ENCODE results near the gene BLTP1. TPM values are rescaled to one million over a fixed set of nuclear protein-coding genes. Genes with fewer than 3 reads are reported as not detected.
A peak's percentile ranks its signal among the peaks of the same experiment; 100 is the strongest.
"Not testable (repeated sequence)": the region's sequence is repeated elsewhere in the genome, so short reads cannot be mapped to it uniquely, and the experiment has no call there.

Gene BLTP1, protein sequence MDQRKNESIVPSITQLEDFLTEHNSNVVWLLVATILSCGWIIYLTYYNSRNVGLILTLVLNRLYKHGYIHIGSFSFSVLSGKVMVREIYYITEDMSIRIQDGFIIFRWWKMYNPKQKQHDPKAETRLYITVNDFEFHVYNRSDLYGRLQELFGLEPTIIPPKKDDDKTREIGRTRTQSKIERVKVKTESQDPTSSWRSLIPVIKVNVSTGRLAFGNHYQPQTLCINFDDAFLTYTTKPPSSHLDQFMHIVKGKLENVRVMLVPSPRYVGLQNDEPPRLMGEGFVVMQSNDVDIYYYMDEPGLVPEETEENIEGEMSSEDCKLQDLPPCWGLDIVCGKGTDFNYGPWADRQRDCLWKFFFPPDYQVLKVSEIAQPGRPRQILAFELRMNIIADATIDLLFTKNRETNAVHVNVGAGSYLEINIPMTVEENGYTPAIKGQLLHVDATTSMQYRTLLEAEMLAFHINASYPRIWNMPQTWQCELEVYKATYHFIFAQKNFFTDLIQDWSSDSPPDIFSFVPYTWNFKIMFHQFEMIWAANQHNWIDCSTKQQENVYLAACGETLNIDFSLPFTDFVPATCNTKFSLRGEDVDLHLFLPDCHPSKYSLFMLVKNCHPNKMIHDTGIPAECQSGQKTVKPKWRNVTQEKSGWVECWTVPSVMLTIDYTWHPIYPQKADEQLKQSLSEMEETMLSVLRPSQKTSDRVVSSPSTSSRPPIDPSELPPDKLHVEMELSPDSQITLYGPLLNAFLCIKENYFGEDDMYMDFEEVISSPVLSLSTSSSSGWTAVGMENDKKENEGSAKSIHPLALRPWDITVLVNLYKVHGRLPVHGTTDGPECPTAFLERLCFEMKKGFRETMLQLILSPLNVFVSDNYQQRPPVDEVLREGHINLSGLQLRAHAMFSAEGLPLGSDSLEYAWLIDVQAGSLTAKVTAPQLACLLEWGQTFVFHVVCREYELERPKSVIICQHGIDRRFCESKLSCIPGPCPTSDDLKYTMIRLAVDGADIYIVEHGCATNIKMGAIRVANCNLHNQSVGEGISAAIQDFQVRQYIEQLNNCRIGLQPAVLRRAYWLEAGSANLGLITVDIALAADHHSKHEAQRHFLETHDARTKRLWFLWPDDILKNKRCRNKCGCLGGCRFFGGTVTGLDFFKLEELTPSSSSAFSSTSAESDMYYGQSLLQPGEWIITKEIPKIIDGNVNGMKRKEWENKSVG (N-terminal part only)
- 43.9 and 122 TPM in 2 replicates for total RNA-seq

DNA sequence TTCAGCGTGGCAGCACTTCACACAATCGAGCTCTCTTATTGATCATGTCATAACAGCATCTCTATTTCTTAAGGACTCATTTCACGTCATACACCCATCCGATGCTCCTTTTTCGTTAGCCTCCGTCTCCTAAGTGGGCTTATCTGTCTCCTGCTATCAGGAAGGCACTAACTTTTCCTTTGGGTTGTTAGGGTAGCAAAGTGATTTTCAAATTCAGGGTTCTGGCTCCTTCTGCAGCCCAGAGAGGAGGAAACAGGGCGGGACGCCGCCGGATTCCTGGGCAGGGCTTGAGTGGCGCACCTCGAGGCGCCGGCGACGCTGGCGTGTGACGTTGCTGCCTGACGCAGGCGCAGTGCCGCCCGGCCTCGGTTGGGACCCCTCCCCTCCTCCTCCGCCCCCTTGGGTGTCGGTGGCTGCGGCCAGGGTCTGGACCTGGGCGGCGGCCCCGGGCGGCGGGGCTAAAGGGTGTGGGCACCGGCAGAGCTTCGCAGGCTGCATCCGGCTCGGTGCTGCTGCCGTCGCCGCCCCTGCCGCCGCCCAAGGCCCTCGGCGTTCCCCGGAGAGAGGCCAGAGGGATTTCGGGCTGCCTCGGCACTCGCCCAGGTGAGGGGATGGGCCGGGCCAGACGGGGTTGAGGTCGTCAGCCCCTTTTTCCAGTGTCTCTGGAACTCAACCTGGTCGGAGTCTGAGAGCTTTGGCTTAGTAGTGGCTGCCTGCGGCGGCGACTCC, at the start of gene BLTP1:
Gene BLTP1, plus strand, starts transcription at position 350 of the 729 bp plus-strand sequence. CDS start 18,317 bp downstream, outside the sequence.
- DNase-seq (ENCODE audit: low read depth) = peak; percentile 68

DNA sequence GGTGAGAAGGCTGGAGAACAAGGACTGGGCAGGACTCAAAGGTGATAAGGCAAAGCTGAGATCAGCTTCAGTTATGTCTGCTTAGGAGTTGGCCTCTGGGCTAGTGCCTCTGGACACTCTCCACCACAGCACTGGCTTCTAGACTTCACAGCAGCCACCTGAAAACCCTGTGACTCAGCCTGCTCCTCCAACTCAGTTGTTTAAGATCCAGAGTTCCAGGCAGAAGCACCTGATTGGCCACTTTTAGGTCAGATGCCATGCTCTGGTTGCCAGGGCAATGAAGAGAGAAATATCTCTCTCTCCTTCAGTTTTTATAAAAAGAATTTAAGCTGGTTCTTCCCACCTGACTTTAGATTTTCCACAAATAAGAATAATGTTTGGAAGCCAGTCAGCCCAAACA, 47.9 kb upstream of the BLTP1 start:
- peak; percentile 22 for DNase-seq (ENCODE audit: low read depth)

DNA sequence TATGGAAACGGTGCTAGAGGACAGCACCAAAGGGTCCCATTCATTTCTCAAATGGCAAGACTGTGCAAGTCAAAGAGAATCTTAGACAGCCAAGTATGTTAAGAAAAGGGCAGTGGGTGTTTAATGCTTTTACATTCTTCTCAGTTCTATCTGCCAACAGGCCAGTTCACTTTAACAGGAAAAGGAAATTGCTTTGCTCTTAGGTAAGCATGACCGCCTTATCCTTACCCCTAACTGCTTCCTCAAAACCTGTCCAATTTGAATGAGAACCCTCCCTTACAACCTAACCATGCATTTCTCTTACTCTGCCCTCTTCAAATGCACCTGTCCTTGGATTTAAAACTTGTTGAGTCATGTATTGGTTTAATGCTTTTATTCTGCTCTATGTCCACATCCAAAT, 44.5 kb upstream of the BLTP1 start:
- no peak for DNase-seq (ENCODE audit: low read depth)

DNA sequence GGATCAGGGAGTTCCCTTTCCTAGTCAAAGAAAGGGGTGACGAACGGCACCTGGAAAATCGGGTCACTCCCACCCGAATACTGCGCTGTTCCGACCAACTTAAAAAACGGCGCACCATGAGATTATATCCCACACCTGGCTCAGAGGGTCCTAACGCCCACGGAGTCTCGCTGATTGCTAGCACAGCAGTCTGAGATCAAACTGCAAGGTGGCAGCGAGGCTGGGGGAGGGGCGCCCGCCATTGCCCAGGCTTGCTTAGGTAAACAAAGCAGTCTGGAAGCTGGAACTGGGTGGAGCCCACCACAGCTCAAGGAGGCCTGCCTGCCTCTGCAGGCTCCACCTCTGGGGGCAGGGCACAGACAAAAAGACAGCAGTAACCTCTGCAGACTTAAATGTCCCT, 41.8 kb upstream of the BLTP1 start:
- DNase-seq (ENCODE audit: low read depth) = not testable (repeated sequence)

DNA sequence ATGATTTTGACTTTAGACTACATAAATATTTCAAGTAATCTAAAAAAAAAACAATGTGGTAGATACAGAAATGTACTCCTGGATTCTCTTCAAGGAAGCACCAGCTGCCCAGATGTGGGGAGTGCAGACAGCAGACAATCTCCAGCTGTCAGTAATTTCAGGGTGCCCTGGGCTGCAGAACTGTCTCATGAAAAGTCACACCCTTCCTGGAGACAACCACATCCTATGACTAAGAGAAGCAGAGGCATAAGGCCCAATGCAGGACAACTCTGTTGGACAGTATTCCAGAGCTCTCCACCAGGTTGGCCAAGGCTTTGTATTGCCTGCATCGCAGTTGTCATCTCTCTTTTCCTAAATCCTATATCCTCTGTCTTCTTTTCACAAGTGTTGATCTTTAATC, 34.4 kb upstream of the BLTP1 start:
- DNase-seq (ENCODE audit: low read depth) = no peak

DNA sequence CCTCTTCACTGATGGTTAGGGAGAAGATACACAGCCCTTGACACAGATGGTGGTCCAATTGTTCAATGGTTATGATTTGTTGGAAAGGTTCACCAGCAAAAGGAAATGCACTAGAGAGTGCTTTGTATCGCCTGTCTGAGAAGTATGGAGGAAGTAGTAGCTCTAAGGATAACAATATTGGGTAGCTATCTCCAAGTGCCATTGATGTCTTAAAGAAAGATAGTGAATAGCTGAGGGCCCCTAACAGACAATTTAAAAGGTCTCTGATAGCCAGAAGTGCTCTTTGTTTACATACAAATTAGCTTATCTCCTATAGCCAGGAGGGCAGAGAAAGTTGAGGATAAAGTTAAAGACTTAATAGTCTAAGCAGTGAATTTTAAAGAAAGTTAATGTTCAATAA, 33.9 kb upstream of the BLTP1 start:
- DNase-seq (ENCODE audit: low read depth) = no peak

DNA sequence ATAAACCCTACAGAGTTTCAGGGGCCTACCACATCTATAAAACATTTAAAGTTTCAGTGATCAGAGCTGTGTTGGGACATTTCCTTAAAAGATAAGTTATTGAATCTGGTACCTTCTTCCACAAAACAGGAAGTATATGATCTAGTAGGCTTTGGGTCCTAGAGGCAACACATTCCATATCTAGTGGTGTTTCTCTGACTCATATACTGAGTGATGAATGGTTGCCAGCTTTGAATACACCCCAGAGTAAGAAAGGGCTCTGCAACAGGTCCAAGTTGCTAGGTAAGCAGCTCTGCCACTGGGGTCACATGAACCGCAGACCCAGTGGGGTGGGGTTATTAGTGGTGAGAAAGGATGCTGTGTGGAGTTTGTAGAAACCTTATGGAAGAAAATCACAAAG, 32.4 kb upstream of the BLTP1 start:
- DNase-seq (ENCODE audit: low read depth) = no peak

DNA sequence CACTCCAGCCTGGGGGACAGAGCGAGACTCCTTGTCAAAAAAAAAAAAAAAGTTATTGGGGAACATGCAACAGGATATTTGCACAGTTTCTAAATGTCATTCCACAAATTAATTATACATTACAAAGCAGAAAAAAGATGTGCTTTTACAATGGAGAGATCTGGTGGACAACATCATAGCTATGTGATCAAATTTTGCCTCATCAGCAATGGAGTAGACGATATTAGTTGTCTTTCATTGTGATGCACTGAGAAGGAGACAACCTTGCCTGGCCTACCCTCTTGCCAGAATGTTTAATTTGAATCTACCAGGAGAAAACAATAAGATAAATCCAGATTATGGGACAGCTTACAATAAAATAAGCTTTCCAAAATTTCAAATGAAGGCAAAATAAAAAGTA, 30.5 kb upstream of the BLTP1 start:
- DNase-seq (ENCODE audit: low read depth) = no peak

DNA sequence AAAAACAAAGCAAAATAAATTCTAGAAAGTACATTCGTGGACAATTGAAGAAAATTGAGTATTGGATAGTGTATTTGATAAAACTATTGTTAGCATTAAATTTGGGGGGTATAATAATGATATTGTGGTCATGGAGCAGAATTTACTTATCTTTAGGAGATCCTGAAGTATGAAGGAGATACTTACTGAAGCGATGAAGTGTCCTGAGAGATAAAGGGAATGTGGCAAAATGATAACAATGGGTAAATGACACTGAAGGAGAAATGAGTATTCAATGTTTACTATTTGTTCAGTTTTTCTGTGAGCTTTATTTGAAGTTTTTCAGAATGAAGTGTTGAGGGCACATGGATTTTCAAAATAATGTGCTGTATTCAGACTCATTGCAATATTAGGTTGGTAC, 30.0 kb upstream of the BLTP1 start:
- DNase-seq (ENCODE audit: low read depth) = no peak

DNA sequence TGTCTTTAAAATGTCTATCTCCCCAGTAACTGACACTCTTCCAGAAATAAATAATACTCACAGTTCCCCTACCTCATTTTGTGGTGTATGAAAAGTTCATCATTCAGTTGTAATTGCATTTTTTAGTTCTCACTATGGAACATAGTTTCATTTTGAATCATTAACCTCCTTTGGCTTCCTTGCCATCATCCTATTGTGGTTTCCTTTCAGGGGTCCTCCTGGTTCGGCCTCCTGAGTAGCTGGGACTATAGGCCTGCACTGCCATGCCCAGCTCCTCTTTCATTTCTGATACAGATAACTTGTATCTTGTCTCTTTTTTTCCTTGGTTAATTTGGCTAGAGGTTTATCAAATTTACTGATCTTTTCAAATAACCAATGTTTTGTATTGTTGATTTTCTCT, 23.1 kb upstream of the BLTP1 start:
- no peak for DNase-seq (ENCODE audit: low read depth)

DNA sequence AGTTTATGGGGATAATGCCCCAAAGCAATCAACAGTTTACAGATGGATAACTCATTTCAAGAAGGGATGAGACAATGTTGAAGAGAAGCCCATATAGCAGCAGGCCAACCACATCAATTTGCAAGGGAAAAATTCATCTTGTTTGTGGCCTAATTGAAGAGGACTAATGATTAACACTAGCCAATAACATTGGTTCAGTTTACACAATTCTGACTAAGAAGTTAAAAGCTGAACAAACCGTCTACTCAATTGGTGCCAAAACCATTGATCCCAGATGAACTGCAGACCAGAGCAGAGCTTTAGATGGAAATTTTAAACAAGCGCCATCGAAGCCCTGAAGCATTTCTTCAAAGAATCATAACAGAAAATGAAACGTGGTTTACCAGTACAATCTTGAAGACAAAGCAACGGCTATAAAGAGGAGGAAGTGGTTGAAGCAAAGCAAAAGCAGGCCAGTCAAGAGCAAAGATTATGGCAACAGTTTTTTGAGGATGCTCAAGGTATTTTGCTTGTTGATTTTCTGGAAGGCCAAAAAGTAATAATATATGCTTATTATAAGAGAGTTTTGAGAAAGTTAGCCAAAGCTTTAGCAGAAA, 20.5 kb upstream of the BLTP1 start:
- DNase-seq (ENCODE audit: low read depth) = peak; percentile 41

DNA sequence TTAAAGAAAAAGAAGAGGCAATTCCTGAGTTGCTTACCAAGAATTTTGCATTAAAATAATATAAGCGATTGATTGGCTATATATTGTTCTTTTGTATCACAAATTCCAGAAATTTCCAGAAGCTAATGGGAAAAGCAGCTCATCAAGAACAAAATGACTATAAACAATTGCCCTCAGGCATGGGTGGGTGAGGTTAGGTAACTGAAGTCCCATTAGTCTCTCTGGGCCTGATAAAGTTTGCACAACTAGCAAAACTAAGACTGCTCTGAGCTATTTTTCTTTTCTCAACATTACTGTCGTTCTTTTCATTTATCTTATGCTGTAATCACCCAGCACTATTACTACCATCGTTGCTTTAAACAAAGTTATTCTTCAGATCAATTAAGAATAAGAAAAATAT, 19.2 kb upstream of the BLTP1 start:
- DNase-seq (ENCODE audit: low read depth) = no peak

DNA sequence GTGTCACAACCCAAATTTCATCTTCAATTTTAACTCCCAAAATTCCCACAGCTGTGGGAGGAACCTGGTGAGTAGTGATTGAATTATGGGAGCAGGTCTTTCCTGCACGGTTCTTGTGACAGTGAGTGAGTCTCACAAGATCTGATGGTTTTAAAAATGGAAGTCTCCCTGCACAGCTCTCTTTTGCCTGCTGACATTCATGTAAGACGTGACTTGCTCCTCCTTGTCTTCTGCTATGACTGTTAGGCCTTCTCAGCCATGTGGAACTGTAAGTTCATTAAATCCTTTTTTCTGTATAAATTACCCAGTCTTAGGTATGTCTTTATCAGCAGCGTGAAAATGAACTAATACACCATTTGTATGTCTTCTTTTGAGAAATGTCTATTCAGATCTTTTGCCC, 13.0 kb upstream of the BLTP1 start:
- DNase-seq (ENCODE audit: low read depth) = no peak

DNA sequence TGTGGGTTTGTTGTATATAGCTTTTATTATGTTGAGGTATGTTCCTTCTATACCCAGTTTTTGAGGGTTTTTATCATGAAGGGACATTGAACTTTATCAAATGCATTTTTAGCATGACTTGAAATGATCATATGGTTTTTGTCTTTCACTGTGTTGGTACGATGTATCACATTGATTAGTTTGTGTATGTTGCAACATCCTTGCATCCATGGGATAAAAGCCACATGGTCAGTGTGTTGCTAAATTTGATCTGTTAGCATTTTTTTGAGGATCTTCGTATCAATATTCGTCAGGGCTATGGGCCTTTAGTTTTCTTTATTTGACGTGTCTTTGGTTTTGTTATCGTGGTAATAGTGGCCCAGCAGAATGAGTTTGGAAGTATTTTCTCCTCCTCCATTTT, 11.3 kb upstream of the BLTP1 start:
- DNase-seq (ENCODE audit: low read depth) = no peak

DNA sequence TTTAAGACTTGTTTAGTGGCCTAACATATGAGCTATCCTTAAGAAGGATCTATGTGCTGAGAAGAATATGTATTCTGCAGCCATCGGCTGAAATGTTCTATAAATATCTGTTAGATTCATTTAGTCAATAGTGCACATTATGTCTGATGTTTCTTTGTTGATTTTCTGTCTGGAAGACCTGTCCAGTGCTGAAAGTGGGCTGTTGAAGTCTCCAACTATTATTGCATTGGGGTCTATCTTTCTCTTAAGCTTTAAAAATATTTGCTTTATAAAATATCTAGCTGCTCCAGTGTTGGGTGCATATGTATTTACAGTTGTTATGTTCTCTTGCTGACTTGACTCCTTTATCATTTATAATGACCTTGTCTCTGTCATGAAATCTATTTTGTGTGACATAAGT, 9.4 kb upstream of the BLTP1 start:
- no peak for DNase-seq (ENCODE audit: low read depth)

DNA sequence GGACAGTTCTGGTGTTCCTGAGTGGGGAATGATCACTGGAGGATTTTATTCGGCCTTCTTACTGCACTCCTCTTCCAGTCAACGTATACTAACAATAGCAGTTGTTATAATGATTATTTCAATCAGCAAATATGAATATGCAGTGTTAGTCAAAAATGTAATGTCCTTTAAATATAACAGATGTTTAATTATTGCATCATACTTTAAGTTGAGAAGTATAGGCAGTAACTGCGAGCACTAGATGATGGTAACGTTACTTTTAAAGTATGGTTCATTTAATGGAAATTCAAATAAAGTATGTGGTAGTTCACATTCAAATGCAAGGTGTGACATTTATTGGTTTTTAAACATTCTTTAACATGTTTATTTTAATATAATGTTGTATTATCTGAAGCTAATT, 5.5 kb upstream of the BLTP1 start:
- DNase-seq (ENCODE audit: low read depth) = no peak

DNA sequence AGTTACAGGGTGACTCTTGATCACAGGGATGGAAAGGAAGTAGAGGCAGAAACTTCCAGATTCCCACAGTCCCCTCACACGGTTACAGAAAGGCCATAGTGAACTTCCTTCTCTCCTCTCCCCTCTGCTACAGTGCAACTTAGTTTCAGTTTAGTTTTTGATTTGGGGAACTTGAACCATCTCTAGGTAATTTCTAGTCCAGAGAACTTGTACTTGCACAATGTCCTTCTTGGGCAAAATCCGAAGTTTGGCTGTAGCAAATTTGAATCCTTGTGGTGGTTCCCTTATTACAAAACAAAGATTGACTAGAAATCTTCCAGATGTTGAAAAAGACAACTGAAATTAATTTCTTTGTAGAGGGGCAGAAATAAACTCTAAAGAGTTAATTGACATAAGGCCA, 1.2 kb upstream of the BLTP1 start:
- DNase-seq (ENCODE audit: low read depth) = no peak

DNA sequence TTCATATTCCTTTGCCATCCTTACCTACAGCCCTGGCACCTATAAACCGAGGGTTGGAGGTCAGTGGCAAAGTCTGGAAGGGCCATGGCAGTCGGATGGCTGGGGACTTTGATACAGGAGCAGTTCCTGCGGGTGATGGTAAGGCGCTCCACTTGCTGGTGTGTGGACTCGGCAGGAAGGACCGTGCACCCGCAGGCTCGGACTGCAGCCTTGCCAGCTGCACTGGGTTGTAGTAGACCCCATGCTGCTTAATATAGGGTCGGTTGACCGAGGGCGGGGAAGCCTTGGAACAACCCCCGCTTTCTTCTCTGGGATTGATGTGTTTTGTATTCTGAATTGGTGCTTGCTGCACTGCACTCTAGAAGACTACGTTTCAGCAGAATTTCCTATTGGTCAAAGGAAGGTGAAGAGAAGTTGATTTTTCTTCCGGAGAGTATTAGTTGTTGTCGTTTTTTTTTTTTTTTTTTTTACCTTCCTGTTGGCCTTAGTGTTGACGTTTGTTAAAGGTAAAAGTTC, 638 bp downstream of the BLTP1 start:
- peak; percentile 49 for DNase-seq (ENCODE audit: low read depth)

DNA sequence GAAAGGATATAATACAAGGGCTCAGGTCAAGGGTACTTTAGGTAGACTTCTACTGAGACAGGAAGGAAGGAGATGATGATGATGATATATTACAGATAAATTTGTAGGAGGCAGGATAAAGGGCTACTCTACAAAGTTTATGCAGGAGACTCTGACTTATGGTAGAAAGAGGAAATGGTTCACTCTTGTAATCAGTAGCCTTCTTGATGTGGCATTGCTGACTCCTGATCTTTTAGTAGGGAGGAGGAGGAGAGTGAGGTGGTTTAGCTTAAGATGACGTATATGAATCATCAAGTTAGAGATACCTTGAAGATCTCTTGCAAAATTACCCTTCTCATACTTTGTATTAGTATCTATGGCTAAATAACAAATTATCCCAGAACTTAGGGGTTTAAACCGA, 4.7 kb downstream of the BLTP1 start:
- no peak for DNase-seq (ENCODE audit: low read depth)

DNA sequence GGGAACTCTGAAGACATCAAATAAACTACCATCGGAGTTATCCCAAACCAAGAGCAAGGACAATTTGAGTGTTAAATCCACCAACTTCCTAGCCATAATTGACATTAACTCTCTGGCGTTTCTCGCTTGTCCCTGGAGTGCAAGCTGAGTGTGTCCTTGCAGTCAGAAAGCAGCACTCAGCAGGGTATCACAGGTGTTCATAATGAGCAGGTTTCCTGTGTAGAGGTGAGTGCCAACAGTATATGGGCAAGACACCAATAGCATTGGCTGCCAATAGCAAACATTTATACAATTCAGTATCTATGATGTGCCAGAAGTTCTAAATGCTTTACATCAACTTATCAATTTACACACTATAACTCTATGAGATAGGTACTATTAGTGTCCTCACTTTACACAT, 11.2 kb downstream of the BLTP1 start:
- no peak for DNase-seq (ENCODE audit: low read depth)

DNA sequence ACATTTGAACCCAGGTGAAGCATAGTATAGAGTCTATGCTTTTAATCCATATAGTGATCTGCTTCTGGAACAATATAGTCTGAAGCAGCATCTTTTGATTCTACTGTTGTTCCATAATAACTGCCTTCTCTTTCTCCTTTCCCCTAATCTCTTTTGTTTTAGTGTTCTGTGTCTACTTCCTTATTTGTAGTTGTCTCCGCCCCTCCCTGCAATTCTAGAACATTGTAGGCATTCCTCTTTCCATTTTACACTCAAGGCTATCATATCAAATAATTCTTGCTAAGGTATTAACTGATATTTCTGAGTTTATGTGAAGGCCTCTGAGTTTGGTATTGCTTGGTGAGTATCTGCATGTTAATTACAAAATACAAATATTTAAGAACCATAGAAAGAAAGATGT, 11.6 kb downstream of the BLTP1 start:
- DNase-seq (ENCODE audit: low read depth) = no peak
